Renal cortex interstitium (tissue), 11 donors: ENCODE measurements around the gene LCLAT1. TPM values are rescaled to one million over a fixed set of nuclear protein-coding genes. Genes with fewer than 3 reads are reported as not detected.

Experiments used
- DNase-seq, 11 donors: peaks; one replicate each; pipeline ENCODE4 v3.0.0-alpha.2; 2013; ENCODE audit warnings: low read depth in 9 of 11, low spot score in 4 of 11; ENCODE audit errors: extremely low read depth in 1 of 11
- polyA plus RNA-seq, 3 donors: library from polyadenylated mRNA; unstranded; fragments of 120-200 nt; gene quantifications; one replicate each; pipeline ENCODE4 v1.2.1, GENCODE V29; 2013; ENCODE audit not compliant: insufficient read length in 3 of 3

The LCLAT1 gene
- polyA plus RNA-seq, 3 donors: 17.2 to 20.8 (median 20.3) TPM

DNA sequence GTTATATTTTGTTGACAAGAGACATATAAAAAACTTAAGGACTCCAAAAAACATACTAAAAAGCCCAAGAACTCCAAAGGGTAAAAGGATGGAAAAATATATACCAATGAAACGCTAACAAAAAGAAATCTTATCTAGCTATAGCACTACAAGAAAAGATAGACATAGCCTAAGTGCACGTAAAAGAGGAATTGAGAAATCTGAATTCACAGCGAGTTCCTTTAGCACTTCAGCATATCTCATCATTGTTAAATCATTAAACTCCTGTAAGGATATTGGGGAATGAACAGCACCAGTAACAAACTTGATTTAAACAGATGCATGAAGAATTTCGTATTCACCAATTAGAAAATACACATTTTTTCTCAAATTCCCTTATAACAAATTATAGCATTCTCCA lies 226.1 kb downstream of the LCLAT1 start:
- DNase-seq: no peak

- DNase-seq: no peak
These were observed 228.7 kb downstream of the LCLAT1 start for GRCh38 chr2:30675758-30676157.

DNA sequence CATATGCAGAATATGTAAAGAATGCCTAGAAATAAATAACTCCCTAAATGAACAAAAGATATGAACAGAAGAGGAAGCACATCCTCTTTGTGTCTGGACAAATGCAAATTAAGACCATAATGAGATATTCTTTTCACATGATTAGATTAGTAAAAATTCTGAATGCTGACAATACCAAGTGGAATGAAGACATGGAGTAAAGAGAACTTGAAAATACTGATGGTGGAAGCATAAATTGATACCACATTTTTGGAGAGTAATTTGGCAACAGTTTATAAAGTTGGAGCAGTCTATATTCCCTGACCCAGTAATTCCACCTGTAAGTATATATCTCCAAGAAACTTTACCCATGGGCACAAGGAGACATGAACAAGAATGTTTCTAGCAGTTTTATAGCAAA lies 230.2 kb downstream of the LCLAT1 start:
- DNase-seq: no peak

DNA sequence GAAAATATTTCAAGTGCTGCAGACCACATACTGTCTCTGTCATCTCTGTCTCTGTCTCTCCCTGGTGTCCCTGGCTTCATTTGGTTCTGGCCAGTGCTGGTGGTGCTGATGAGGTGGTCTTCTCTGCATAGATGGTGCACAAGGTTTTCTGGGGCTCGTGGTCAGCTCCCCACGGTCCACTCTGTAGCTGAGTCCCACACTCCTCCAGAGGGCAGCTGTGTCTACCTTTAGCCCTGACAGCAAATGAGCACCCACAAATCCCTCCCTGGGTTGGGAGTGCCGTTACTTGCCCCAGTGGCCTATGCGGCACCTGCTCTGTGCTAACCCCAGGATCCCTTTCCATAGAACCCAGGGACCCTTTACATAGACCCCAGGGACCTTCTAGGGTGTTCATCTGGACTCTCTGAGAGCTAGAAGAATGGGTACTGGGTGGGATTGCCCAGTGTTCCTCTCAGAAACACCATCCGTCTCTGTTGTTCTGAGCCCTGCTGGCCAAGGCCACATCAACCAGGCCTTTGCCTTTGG lies 230.9 kb downstream of the LCLAT1 start:
- no peak for DNase-seq

DNA sequence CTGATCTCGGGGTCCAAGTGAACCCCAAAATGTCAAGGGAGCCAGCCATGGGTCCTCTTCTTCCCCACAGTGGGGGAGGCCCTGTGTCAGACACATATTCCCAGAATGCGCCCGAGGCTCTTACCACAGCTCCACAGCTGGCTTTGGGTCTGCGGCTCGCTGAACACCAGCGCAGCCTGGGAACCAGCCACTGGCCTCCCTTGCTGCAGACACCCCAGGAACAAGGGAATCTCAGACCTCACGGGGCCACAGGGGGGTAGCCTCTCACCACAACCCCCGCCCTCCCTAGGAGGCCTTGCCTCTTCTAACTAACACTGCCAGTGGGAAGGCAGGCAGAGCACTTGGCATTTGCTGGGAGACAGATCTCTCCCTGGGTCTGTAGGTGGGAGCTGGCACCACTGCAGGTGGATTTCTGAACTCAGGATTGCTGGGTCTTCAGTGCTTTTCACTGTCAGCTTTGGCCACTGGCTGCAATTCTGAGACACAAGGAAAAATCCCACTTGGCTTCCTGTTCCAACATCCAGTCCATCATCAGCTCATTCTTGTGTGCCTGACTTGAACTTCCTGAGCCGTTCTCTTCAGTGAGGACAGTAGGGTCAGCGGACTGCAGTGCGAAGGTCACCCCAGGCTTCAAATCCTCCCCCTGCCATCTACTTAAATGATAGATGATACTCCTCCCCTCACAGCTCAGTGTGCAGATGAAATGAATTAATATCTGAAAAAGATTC lies 231.5 kb downstream of the LCLAT1 start:
- DNase-seq: no peak

DNA sequence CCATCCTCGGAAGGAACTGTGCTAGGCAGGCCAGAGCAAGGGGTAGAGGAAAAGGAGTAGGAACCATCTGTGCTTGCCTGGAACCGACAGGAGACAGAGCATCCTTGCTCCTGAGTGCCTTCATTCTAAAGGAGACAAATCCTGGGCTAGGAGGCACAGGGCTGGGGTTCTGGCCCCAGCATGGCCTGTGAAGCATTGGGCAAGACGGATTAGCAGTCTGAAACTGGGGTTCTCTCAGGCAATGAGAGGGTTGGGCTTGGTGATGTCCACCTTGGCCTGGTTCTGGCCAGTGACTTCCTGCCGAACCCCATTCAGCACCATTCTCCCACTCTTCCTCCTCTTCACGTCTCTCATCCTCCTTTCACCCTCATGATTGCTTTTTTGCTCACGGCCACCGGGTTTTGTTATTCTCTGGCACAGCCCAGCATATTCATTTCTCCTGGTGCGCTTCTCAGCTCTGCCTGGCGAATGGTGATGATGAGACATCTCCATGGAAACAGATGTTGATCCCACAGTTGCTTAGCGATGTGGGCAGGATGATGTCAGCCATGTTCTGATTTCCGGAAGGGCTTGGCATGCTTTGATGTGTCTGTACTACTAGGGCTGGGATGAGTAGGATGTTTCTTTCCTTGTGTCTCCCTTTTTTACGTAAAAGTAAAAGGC lies 232.5 kb downstream of the LCLAT1 start:
- DNase-seq: no peak

DNA sequence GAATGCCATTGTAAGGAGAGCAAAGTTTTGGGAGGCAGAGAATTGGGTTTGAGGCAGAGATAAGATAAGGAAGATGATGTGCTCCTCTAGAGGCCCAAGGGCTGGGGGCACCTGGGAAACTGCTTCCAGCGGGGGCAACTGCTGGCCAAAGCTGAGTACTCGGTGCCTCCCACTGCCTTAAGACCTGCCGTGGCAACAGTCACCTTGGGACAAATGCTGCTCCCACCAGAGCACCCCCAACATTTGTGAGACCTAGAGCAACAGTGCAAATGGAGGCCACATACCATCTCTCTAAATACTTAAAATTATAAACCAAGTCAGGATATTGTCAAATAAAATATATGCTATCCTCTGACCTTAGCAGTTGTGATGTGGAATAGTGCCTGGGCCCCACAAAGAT lies 233.1 kb downstream of the LCLAT1 start:
- no peak for DNase-seq

GRCh38 chr2:30681022-30681421 lies 234.0 kb downstream of the LCLAT1 start:
- DNase-seq: no peak

GRCh38 chr2:30683236-30683956 lies 236.3 kb downstream of the LCLAT1 start:
- DNase-seq: no peak

GRCh38 chr2:30684026-30684425 lies 237.0 kb downstream of the LCLAT1 start:
- DNase-seq: no peak

DNA sequence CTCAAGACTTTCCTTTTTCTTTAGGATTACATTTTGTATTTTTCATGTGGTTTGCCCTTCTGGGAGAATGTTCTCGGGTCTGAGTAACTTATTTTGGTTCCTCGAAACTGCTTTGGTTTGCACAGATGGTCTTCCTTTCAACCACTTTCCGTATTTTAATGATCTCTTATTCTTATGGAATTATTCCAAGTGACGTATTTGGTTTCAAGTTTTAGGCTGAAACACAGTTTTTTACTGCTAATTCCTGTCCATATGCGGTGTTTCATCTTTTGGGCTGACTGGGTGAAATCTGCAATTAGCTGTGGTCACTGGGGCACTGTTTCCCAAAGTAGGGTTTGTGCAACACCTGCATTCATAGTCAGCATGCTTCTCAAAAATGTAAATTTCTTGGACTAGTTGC lies 237.5 kb downstream of the LCLAT1 start:
- no peak for DNase-seq

DNA sequence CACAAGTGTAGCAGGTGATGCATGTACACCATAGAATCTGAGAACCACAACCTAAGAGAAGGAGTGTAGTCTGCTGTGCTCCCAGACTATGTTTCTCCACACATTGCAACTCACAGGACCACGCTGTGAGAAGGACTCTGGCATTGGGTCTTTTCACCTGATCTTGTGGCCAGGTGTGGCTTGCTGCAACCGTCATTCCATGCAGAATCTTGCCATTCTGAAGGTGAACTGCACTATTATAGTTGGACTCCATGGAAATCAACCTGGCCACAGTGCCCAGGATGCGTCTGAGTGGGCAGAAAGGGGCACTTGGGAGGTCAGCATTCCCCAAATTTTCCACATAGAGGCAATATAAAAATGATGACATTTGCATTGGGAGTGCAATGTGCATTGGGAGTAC lies 237.9 kb downstream of the LCLAT1 start:
- DNase-seq: no peak

DNA sequence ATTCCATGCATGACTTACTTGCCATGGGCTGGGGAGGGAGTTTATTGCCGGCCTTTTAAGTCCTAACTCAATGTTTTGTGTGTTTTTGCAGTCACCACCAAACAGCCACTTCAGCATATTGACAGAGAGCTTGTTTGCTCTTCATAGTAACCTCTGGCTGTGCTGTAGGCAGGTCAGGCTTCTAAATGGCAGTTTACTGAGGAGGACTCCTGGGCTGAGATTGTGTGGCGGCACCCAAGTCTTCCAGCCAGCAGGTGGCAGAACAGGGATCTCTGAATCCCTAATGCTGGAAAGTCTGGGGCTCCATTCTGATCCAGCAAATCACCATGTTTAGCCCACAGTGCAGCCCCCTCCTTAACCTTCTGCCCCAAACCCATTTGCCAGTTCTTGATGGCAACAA lies 239.0 kb downstream of the LCLAT1 start:
- no peak for DNase-seq

DNA sequence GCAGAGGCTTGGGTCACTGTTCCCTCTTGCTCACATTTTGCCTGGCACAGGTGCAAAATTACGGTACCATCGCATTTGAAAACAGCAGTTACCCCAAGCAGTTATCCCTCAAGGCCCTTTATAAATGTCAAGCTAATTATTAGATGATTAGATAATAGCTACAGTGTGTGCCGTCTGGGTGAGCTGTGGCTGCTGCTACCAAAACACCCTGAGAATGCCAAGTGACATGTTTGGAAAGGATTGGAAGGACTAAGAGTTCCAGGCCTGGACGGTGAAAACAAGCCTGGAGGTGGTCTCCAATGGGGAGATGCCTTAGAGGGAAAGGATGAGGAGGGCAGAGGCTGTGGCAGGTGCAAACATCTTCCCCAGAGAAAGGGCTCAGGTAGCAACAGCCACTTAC lies 239.6 kb downstream of the LCLAT1 start:
- DNase-seq: no peak

DNA sequence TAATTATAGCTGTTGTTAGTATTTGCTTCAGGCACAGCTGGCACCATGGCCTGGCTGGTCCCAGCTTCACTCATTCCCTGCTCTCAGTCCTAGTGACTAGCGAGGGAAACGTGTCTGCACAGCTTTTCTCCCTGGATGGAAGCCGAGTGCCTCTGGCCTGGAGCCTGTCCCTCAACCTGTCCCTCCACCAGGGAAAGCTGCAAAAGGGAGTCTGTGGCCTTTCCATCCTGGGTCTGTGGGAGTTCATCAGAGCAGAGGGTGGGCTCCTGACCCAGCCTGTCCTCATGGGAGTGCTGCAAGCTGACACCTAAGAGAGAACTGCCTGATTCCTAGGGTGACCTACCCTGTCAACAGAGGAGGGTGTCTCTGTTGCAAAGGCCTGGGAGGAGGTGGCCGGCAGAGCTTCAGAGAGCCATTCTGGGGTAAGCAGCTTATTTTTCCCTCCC lies 241.9 kb downstream of the LCLAT1 start:
- no peak for DNase-seq

DNA sequence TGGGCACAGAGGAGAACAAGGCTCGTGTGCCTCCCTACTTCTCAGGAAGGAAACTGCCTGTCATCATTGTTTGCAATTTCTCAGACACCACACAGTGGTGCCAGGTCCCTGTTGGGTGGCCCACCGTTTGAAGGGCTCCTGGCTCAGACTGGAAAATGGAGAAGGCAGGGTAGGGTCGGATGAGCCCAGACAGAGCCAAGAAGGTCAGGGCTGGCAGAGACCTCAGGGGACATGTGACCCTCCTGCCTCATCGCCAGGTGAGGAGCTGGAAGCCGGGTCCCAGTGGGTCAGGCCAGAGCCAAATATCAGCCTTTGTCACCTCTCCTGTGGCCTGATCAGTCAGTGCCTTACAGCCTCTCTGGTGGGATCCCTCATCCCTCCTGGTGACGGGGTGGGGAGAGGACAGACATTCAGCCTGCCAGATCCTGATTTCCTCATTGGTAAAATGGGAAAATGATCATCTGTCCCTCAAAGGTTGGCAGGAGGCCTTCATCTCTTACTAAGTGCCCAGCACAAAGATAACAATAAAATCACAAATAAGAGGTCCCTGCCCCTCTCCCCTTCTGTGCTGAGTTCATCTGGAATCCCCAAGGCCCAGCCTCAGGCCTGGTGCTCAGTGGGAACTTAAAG lies 242.6 kb downstream of the LCLAT1 start:
- no peak for DNase-seq

- no peak for DNase-seq
These were observed 243.1 kb downstream of the LCLAT1 start for GRCh38 chr2:30690126-30690561.

DNA sequence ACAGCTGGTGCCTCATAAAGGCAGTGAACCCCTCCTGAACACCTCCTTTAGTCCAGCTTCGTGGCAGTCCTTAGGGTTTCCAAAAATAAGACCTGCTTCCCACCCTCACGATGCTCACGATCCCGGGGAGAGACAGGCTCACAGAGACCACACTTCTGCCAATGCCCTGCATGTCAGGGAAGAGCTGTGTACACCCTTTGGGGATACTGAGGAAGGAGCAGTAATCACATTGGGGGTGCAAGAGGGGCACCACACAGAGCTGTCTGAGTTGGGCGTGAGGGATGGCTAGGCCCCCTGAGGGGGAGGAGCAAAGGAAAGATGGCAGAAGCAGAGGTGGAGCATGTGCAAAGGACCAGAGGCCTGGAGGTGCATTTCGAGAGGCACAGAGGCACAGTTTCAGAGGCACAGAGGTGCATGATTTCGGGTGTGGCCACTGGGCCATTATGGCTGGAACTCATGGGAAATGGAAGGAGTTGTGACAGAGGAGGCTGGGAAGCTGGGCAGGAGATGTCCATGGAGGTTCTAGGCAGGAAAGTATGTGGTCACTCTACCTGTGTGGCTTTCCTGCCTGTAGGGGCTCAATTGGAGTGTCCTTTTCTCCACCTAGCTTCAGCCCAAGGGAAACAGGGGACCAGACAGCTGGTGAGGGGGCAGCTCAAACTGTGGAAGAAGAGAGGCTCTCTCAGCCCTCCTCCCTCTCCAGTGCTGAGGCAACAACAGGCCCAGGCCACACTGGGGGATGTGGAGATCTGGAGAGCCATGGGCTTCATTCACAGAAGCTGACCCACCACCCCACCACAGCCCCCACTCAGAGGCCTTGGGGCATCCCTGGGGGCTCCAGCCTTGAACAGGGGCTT lies 244.3 kb downstream of the LCLAT1 start:
- DNase-seq: no peak
